HG02970 (cell line): ENCODE measurements around the gene PPP2R1A.
"Not testable (repeated sequence)": the region's sequence is repeated elsewhere in the genome, so short reads cannot be mapped to it uniquely, and the experiment has no call there.

Experiments
- ATAC-seq: cut with Tn5 transposase; IDR thresholded peaks from one replicate; pipeline ENCODE4 v1.9.1; 2021; ENCODE audit warnings: mild to moderate bottlenecking, moderate library complexity, moderate number of reproducible peaks; ENCODE audit not compliant: unreplicated experiment, low FRiP score

The PPP2R1A gene

GRCh38 chr19:52200044-52200443 is 10.2 kb downstream of the PPP2R1A start:
- no peak for ATAC-seq

DNA sequence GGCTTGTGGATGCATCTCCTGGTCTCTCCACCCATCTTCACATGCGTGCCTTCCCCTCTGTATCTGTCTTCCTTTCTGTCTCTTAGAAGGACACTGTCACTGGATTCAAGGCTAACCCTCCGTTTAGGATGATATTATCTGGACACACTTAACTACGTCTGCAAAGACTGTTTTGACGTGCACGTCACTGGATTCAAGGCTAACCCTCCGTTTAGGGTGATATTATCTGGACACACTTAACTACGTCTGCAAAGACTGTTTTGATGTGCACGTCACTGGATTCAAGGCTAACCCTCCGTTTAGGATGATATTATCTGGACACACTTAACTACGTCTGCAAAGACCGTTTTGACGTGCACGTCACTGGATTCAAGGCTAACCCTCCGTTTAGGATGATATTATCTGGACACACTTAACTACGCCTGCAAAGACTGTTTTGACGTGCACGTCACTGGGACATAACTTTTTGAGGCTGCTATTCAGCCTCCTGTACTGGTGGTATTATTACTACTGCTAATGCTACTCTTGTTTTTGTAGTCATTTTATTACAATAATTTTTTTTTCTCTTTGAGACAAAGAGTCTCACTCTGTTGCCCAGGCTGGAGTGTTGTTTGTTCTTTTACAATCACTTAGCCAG is 11.0 kb downstream of the PPP2R1A start:
- not testable (repeated sequence) for ATAC-seq

DNA sequence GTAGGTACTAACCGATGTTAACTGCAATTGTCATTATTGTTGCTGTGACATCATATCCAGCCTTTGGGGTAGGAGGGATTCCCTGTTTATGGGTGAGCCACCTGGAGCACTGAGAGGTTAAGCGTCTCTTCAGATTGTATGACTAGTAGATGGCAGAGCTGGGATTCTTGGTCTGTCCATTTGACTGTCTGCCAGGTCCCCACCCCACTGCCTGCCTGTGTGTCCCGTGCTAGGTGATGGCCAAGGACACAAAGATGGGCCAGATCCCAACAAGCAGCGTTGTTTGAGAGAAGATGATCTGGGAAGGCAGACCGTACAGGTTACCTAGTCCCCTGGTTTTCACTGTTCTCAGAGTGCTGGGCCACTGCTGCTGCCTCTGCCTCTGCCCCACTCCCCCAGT is 16.6 kb downstream of the PPP2R1A start:
- no peak for ATAC-seq

DNA sequence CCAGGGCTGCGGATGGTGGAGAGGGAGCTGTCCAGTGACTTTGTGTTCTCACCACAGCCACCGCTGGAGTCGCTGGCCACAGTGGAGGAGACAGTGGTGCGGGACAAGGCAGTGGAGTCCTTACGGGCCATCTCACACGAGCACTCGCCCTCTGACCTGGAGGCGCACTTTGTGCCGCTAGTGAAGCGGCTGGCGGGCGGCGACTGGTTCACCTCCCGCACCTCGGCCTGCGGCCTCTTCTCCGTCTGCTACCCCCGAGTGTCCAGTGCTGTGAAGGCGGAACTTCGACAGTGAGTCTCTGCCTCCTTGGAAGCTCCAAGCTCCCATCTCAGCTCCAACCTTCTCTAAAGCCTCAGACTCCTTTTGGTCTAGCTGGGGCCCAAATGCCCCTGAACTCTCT is 21.4 kb downstream of the PPP2R1A start:
- no peak for ATAC-seq

GRCh38 chr19:52211926-52212571 is 22.2 kb downstream of the PPP2R1A start:
- no peak for ATAC-seq

DNA sequence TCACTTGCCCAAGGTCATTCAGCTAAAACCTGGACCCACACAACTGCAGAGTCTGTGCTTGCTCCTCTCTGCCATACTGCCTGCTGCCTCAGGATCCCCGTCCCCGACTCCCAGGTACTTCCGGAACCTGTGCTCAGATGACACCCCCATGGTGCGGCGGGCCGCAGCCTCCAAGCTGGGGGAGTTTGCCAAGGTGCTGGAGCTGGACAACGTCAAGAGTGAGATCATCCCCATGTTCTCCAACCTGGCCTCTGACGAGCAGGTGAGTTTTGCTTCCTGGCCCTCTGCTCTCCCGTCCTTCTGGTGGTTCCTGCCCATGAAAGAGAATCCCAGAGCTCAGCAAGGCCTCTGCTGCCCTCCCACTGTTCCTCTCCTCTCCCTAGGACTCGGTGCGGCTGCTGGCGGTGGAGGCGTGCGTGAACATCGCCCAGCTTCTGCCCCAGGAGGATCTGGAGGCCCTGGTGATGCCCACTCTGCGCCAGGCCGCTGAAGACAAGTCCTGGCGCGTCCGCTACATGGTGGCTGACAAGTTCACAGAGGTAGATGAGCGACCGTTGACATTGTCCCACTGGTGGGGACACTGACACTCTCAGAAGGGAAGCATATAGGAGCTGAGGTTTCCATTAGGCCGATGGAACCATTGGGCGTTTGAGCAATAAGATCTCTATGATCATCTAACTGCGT is 22.9 kb downstream of the PPP2R1A start:
- ATAC-seq: no peak

- ATAC-seq: no peak
Measured at GRCh38 chr19:52214241-52214640, 24.4 kb downstream of the PPP2R1A start.

DNA sequence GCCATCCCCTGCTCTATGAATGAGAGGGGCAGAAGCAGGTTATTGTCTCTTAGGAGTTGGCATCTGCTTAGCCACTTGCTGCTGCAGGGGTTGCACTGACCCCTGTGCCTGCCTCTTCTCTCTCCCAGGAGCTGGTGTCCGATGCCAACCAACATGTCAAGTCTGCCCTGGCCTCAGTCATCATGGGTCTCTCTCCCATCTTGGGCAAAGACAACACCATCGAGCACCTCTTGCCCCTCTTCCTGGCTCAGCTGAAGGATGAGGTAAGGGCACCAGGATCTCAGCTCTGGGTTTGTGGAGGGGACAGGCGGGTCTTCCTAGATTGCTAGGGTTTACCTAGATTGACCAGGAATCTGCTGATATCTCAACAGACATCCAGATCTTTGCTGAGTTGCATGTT is 26.5 kb downstream of the PPP2R1A start:
- no peak for ATAC-seq

GRCh38 chr19:52217576-52217975 is 27.7 kb downstream of the PPP2R1A start:
- ATAC-seq: no peak

GRCh38 chr19:52219611-52220010 is 29.8 kb downstream of the PPP2R1A start:
- ATAC-seq: no peak

DNA sequence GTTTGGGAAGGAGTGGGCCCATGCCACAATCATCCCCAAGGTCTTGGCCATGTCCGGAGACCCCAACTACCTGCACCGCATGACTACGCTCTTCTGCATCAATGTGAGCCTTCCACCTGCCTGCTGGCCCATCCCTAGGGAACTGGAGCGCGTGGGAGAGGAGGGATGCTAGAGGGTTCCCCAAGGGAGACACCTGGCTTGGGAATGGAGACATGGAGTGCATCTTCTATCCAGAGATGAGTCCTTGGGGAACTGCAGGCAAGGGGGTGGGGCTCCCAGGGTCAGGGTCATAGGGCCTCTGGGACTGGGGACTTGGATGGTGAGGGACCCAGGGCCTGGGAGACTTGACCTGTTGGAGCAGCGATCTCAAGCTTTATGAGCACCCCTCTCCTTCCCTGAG is 31.2 kb downstream of the PPP2R1A start:
- no peak for ATAC-seq

- no peak for ATAC-seq
Measured at GRCh38 chr19:52221831-52222375, 32.1 kb downstream of the PPP2R1A start.

DNA sequence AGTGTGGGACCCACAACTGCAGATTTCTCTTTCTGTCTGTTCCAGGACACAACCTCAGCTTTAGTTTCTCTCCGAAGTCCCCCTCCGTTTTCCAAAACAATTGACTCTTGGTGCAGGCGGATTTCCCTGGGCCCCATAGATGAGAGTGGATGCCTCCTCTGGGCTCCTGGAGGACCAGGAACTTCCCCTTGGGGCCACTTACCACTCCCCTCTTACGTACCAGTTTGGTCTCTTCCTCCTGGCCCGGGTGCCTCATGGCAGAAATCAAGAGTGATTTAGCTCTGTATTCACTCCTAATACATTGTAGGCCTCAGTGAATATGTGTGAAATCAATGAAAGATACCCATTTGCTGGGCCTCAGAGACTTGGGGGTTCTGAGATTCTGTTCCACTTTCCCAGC is 34.4 kb downstream of the PPP2R1A start:
- no peak for ATAC-seq

GRCh38 chr19:52226652-52227051 is 36.8 kb downstream of the PPP2R1A start:
- no peak for ATAC-seq

DNA sequence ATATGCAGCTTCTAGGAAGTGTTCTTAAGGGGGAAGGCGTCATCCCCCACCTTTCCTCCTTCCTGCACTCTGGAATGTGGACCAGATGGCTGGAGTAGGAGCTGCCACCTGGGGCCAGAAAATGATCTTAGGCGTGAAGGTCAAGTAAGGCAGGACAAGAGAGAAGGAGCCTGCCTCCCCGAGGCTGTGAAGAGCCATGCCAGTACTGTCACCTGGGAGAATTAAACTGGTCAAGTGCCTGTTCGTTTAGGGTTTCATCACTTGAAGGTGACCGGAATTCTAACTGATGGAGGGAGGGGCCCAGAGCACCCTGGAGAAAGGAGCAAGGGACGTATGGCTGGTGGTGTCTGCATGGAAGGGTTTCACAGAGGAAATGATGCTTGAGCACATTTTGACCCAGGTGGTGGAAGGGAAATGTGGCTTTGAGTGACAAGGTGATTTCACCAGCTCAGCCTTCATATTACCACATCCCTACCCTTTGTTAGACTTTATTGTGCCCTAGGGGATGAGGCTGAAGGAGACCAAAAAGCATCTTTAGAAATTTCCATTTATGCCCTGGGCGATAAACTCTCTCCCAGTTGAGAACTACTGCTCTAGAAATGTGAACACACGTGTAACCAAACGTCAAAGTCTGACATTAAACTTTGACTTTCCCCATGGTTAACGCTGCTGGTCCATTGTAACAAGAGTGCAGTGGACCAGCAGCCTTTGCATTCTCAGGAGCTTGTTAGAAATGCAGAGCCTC is 37.5 kb downstream of the PPP2R1A start:
- ATAC-seq: no peak

GRCh38 chr19:52227980-52228379 is 38.1 kb downstream of the PPP2R1A start:
- ATAC-seq: no peak

DNA sequence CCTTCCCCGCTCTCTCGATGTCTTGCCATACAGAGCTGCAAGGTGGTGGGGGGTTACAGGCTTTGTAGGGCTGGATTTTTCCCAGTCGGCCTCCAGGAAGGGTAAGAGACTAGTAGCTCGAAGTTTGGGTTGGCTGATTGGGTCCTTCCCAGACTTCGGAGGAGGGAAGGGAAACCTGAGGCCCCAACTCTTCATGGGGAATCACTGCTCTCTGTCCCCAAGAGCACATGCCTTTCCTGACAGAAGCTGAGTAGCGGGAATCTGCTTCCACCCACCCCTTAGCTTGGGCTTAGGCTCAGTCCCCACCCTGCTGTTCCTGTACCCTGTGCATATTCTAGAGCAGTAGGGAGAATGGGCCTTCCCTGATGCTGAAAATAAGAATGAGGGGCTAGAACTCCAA is 39.7 kb downstream of the PPP2R1A start:
- no peak for ATAC-seq

DNA sequence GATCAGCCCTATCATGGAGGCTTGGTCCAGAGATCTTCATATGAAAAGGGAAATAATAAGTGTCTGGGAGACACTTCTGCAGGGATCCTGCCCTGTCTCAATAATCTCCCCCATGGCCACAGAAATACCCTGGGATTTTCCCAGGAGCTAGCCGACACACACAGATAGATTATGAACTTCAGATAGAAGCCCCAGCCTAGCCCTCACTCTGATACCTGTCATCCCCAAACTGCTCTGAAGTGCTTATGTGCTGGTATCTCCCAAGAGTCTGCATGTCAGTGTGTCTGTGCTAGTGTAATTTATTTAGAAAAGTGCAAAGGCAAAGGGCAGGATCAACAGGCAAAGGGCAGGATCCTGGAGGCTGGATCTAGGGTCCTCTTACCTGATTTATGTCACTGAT is 40.8 kb downstream of the PPP2R1A start:
- no peak for ATAC-seq

- no peak for ATAC-seq
Measured at GRCh38 chr19:52231154-52231910, 41.5 kb downstream of the PPP2R1A start.

- ATAC-seq: no peak
Measured at GRCh38 chr19:52234406-52234805, 44.6 kb downstream of the PPP2R1A start.
